Activated naive CD4-positive, alpha-beta T cell treated with anti-CD3 and anti-CD28 coated beads, Interleukin-2, amount 50 U/mL, for 72 hours (primary cell): Measurements from ENCODE around the gene PRKG1. TPM values are rescaled to one million over a fixed set of nuclear protein-coding genes. Genes with fewer than 3 reads are reported as not detected.
"Not testable (repeated sequence)": the region's sequence is repeated elsewhere in the genome, so short reads cannot be mapped to it uniquely, and the experiment has no call there.

Experiments used
- ATAC-seq, 2 donors: fragments of 150-1000 bp; cut with Tn5 transposase; 2 replicates each; pipeline ENCODE4 v1.10.0; 2021; ENCODE audit warnings: mild to moderate bottlenecking in 2 of 2, moderate library complexity in 2 of 2
- DNase-seq, 2 donors: peaks; one replicate each; pipeline ENCODE4 v3.0.0; 2021 to 2022; ENCODE audit warnings: low spot score in 2 of 2
- H3K27ac Mint-ChIP-seq, 2 donors: one replicate each; pipeline ENCODE4 v1.8.0; 2022; ENCODE audit warnings: mild to moderate bottlenecking in 2 of 2, mixed read lengths in 2 of 2
- H3K36me3 Mint-ChIP-seq, 2 donors: one replicate each; pipeline ENCODE4 v1.8.0; 2022; ENCODE audit warnings: mixed read lengths in 2 of 2
- H3K9me3 Mint-ChIP-seq, 2 donors: one replicate each; pipeline ENCODE4 v1.8.0; 2022; ENCODE audit warnings: mixed read lengths in 2 of 2
- total RNA-seq, 2 donors: library from RNA; stranded (reverse); gene quantifications; one replicate each; pipeline ENCODE4 v1.2.3, GENCODE V29; 2022

The PRKG1 gene
- total RNA-seq, 2 donors from 2014 or later, result not detected

GRCh38 chr10:51250278-51250920 lies 176.1 kb downstream of the PRKG1 start:
- Mint-ChIP-seq H3K36me3 (no peaks in the 10 kb centered on the region), H3K9me3 (no peaks in the 10 kb centered on the region), H3K27ac (no peak overlapping the region)
- DNase-seq, result no peak
- ATAC-seq, result no peak

DNA sequence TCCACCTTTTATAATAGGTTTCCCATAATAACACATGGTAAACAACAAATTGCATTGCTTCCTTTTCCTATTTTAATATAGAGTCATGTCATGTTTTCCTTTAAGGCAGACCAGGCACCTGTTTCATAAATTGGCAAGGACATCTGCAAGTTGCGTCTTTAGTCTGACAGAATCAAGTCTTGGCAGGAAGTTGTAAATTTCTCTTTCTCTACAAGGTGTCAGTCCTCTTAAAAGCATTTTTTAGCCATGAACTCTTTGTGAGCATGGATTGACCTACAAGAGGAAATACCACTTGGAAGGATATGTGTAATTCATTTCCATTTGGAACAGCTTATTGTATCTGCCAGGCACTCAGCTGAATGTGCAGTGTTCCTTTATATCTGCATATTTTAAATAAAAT lies 176.8 kb downstream of the PRKG1 start:
- no peak for ATAC-seq
- Mint-ChIP-seq H3K36me3 (no peaks in the 10 kb centered on the region), H3K9me3 (no peaks in the 10 kb centered on the region), H3K27ac (no peak overlapping the region)
- no peak for DNase-seq

DNA sequence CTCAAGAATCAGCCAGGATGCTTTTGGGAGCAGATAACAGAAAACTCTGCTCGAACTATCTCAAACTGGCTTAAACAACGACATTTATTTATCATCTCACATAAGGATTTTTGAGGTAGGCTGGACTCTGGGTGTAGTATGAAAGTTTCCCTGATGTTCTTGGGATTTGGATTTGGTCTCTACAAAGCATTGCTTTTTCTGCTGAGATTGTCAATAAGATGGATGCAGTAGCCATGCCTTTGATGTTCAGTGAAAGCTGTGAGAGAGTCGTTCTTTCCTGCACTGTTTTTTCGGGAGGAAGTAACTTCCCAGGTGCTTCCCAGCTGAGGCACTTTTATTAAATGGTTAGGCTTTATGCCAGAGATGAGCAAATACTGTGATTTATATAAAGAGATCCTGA lies 181.1 kb downstream of the PRKG1 start:
- Mint-ChIP-seq H3K36me3 (no peaks in the 10 kb centered on the region), H3K27ac (no peak overlapping the region), H3K9me3 (no peaks in the 10 kb centered on the region)
- ATAC-seq, result no peak
- no peak for DNase-seq

DNA sequence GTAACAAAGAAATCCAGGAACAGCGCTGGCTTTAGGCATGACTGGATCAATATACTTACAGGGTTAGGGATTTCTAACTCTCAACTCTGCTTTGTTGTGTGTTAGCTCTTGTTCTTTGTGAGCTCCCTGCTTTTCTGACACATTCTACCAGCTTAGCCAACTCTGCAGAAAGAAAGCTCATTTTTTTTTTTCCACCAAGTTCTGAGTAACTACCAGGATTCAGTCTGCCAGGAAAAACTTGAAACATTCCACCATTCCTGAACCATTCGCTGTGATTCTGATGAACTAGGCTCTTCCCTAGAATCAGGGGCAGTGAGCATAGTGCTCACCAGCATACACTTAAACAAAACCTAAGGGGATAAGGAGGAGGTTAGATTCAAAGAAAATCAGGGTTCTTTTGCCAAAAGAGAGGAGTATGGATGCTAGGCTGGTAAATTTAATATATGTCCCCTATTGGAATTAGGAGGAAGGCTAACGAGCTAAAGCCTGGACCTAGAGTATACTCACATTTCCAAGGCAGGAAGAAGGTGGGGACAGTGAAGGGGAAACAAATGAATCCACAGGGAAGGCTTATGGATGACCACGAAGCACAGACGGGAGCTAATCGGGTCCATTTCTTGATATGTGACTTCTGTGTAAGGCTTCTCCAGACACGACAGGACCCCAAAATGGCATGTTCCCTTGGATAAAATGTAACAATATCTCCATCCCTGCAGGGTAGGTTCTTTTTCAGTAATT lies 183.4 kb downstream of the PRKG1 start:
- Mint-ChIP-seq H3K27ac (no peak overlapping the region), H3K36me3 (no peaks in the 10 kb centered on the region), H3K9me3 (no peaks in the 10 kb centered on the region)
- no peak for DNase-seq
- ATAC-seq, result no peak

DNA sequence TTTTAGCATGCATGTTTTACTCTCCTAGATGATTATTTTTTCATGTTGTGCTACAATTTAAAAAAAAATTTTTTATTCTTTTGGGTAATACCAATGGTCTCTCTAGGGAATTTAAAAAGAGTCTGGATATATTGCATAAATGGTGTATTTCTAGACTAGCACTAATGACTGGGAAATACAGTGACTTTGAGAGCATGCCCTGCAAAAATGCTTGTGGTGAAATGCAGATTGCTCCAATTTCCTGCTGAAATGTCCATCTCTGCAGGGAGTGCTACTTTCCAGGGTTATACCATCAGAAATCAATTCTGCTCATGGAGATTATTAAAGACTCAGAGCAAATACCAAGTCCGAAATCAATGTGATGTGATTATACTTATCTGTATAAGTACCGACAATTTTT lies 186.1 kb downstream of the PRKG1 start:
- Mint-ChIP-seq H3K9me3 (no peaks in the 10 kb centered on the region), H3K36me3 (no peaks in the 10 kb centered on the region), H3K27ac (no peak overlapping the region)
- DNase-seq (no peak), ATAC-seq (no peak)

- no peak overlapping the region for H3K27ac Mint-ChIP-seq
- peaks cover 0 to 7% of the 10 kb centered on the region in 2 donors for H3K9me3 Mint-ChIP-seq
- H3K36me3 Mint-ChIP-seq, result no peaks in the 10 kb centered on the region
- ATAC-seq, result no peak
- no peak for DNase-seq
These were observed 192.2 kb downstream of the PRKG1 start for GRCh38 chr10:51266496-51266895.

- not testable (repeated sequence) for H3K9me3 Mint-ChIP-seq, ATAC-seq, H3K36me3 Mint-ChIP-seq, DNase-seq, H3K27ac Mint-ChIP-seq
These were observed 193.8 kb downstream of the PRKG1 start for GRCh38 chr10:51267980-51268570.

- Mint-ChIP-seq H3K9me3 (peaks cover 5 to 7% of the 10 kb centered on the region in 2 donors), H3K36me3 (no peaks in the 10 kb centered on the region), H3K27ac (no peak overlapping the region)
- DNase-seq (no peak), ATAC-seq (no peak)
These were observed 195.5 kb downstream of the PRKG1 start for GRCh38 chr10:51269821-51270220.

DNA sequence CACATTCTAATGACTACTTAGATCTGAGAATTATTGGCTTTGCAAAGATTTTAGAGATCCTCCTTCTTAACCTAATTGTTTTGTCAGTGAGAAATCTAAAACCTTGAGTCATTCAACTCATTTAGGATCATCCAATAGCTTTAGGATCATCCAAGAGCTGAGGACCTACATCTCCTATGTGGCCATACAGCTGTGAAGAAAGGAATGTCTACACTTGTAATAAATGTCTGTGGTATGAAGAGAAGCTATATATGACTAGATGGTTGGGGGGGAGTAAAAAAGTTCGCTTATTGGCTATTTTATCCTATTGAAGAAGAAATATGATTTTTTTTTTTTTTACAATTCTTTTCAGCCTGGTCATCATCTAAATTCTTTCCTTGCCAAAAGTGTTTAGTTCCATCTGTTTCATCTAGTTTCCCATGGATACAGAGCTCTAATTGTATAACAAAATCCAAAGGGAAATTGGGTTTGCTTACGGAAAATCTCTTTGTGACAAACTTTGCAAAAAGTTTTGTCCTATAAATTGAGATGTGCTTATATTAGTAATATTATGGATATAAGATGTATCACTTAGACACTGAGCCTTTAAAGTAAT lies 196.7 kb downstream of the PRKG1 start:
- Mint-ChIP-seq H3K27ac (no peak overlapping the region), H3K36me3 (no peaks in the 10 kb centered on the region), H3K9me3 (peaks cover 5 to 7% of the 10 kb centered on the region in 2 donors)
- DNase-seq (no peak), ATAC-seq (no peak)

DNA sequence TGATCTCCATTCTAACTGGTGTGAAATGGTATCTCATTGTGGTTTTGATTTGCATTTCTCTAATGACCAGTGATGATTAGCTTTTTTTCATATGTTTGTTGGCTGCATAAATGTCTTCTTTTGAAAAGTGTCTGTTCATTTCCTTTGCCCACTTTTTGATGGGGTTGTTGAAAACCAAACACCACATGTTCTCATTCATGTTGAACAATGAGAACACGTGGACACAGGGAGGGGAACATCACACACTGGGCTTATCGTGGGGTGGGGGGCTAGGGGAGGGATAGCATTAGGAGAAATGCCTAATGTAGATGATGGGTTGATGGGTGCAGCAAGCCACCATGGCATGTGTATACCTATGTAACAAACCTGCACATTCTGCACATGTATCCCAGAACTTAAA lies 197.8 kb downstream of the PRKG1 start:
- H3K27ac Mint-ChIP-seq, H3K9me3 Mint-ChIP-seq, ATAC-seq, DNase-seq, H3K36me3 Mint-ChIP-seq: not testable (repeated sequence)

- DNase-seq, result no peak
- H3K36me3 Mint-ChIP-seq, result no peaks in the 10 kb centered on the region
- H3K9me3 Mint-ChIP-seq, result peaks cover 5 to 7% of the 10 kb centered on the region in 2 donors
- ATAC-seq, result no peak
- no peak overlapping the region for H3K27ac Mint-ChIP-seq
These were observed 198.3 kb downstream of the PRKG1 start for GRCh38 chr10:51272555-51272954.

DNA sequence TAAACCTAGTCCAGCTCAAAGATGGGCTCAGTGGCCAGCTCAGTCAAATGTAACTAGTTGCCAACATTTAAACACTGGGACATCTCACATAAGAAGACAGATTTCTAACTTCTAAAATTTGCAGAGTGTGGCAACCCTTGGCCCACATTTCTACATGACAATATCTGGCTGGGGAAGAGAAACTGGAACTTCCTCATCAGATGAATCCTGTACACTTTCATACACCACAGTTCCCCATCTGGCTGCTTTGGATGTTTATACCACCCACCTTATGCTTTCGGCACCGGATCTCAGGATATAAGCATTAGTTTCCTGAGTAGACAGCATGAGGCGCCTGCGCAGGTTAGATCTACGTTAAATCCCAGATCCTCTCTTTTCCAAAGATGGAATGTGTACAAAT lies 199.3 kb downstream of the PRKG1 start:
- H3K27ac Mint-ChIP-seq, result no peak overlapping the region
- DNase-seq, result no peak
- ATAC-seq, result no peak
- H3K9me3 Mint-ChIP-seq, result peaks cover 5 to 7% of the 10 kb centered on the region in 2 donors
- no peaks in the 10 kb centered on the region for H3K36me3 Mint-ChIP-seq

DNA sequence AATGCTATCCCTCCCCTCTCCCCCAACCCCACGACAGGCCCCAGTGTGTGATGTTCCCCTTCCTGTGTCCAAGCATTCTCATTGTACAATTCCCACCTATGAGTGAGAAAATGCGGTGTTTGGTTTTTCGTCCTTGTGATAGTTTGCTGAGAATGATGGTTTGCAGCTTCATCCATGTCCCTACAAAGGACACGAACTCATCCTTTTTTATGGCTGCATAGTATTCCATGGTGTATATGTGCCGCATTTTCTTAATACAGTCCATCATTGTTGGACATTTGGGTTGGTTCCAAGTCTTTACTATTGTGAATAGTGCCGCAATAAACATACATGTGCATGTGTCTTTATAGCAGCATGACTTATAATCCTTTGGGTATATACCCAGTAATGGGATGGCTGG lies 201.8 kb downstream of the PRKG1 start:
- DNase-seq, result not testable (repeated sequence)
- H3K9me3 Mint-ChIP-seq, result peaks cover 9 to 13% of the 10 kb centered on the region in 2 donors

GRCh38 chr10:51281387-51281786 lies 207.1 kb downstream of the PRKG1 start:
- peaks cover 12 to 14% of the 10 kb centered on the region in 2 donors for H3K9me3 Mint-ChIP-seq
- not testable (repeated sequence) for H3K36me3 Mint-ChIP-seq, H3K27ac Mint-ChIP-seq, ATAC-seq, DNase-seq

More for the DNA sequence above, 201.8 kb downstream of the PRKG1 start:
- H3K36me3 Mint-ChIP-seq, ATAC-seq, H3K27ac Mint-ChIP-seq: not testable (repeated sequence)

- DNase-seq (no peak), ATAC-seq (no peak)
- Mint-ChIP-seq H3K9me3 (peaks cover 5 to 6% of the 10 kb centered on the region in 2 donors), H3K27ac (no peak overlapping the region), H3K36me3 (no peaks in the 10 kb centered on the region)
These were observed 211.3 kb downstream of the PRKG1 start for GRCh38 chr10:51285601-51286000.

GRCh38 chr10:51288511-51288910 lies 214.2 kb downstream of the PRKG1 start:
- H3K36me3 Mint-ChIP-seq, result no peaks in the 10 kb centered on the region
- DNase-seq (no peak), ATAC-seq (no peak)
- no peak overlapping the region for H3K27ac Mint-ChIP-seq
- H3K9me3 Mint-ChIP-seq, result peaks cover 5 to 7% of the 10 kb centered on the region in 2 donors

GRCh38 chr10:51289519-51289918 lies 215.2 kb downstream of the PRKG1 start:
- DNase-seq, result no peak
- Mint-ChIP-seq H3K9me3 (peaks cover 5 to 10% of the 10 kb centered on the region in 2 donors), H3K36me3 (no peaks in the 10 kb centered on the region), H3K27ac (no peak overlapping the region)
- no peak for ATAC-seq
